ENCODE results near the gene MT1A. TPM values are rescaled to one million over a fixed set of nuclear protein-coding genes. Genes with fewer than 3 reads are reported as not detected.

Gene MT1A
- total and polyA plus RNA-seq, 2 donors = 1.2 to 285 TPM

- no peak for DNase-seq (ENCODE audit: low read depth in 6 of 9, low spot score in 9 of 9)
- no peak overlapping the region for H3K27ac ChIP-seq (ENCODE audit: low read depth in 1 of 2, low read length in 1 of 2)
- H3K4me3 ChIP-seq (ENCODE audit: low read length in 2 of 2) = no peak overlapping the region
- peaks cover 0 to 46% of the 10 kb centered on the region in 2 donors for H3K27me3 ChIP-seq (ENCODE audit: control insufficient read depth in 2 of 2, insufficient read depth in 1 of 2, low read length in 1 of 2)
- 30% methylated on average over 4 of the region's 4 CpGs for WGBS
- H3K4me1 ChIP-seq (ENCODE audit: control insufficient read depth in 2 of 2, insufficient read depth in 2 of 2, low read length in 2 of 2) = peaks cover 2 to 16% of the 10 kb centered on the region in 2 donors
- no peaks in the 10 kb centered on the region for H3K9me3 ChIP-seq (ENCODE audit: control insufficient read depth in 2 of 2, insufficient read depth in 1 of 2, low read length in 1 of 2)
- H3K36me3 ChIP-seq (ENCODE audit: control insufficient read depth in 2 of 2, insufficient read depth in 2 of 2, low read length in 1 of 2) = no peaks in the 10 kb centered on the region
Observed at GRCh38 chr16:56603589-56603988, 34.9 kb upstream of the MT1A start.

- H3K9me3 ChIP-seq (ENCODE audit: control insufficient read depth in 2 of 2, insufficient read depth in 1 of 2, low read length in 1 of 2) = no peaks in the 10 kb centered on the region
- H3K27ac ChIP-seq (ENCODE audit: low read depth in 1 of 2, low read length in 1 of 2) = no peak overlapping the region
- H3K36me3 ChIP-seq (ENCODE audit: control insufficient read depth in 2 of 2, insufficient read depth in 2 of 2, low read length in 1 of 2) = no peaks in the 10 kb centered on the region
- H3K4me1 ChIP-seq (ENCODE audit: control insufficient read depth in 2 of 2, insufficient read depth in 2 of 2, low read length in 2 of 2) = peaks cover 6 to 30% of the 10 kb centered on the region in 2 donors
- WGBS = 98% methylated on average over 4 of the region's 4 CpGs
- no peak overlapping the region for H3K4me3 ChIP-seq (ENCODE audit: low read length in 2 of 2)
- DNase-seq (ENCODE audit: low read depth in 6 of 9, low spot score in 9 of 9) = no peak
- H3K27me3 ChIP-seq (ENCODE audit: control insufficient read depth in 2 of 2, insufficient read depth in 1 of 2, low read length in 1 of 2) = peaks cover 0 to 55% of the 10 kb centered on the region in 2 donors
Observed at GRCh38 chr16:56604966-56605365, 33.5 kb upstream of the MT1A start.

GRCh38 chr16:56605475-56605874, 33.0 kb upstream of the MT1A start:
- no peak for DNase-seq (ENCODE audit: low read depth in 6 of 9, low spot score in 9 of 9)
- Histone ChIP-seq H3K9me3 (ENCODE audit: control insufficient read depth in 2 of 2, insufficient read depth in 1 of 2, low read length in 1 of 2) (no peaks in the 10 kb centered on the region), H3K36me3 (ENCODE audit: control insufficient read depth in 2 of 2, insufficient read depth in 2 of 2, low read length in 1 of 2) (no peaks in the 10 kb centered on the region), H3K27ac (ENCODE audit: low read depth in 1 of 2, low read length in 1 of 2) (no peak overlapping the region), H3K4me1 (ENCODE audit: control insufficient read depth in 2 of 2, insufficient read depth in 2 of 2, low read length in 2 of 2) (peaks cover 8 to 35% of the 10 kb centered on the region in 2 donors), H3K27me3 (ENCODE audit: control insufficient read depth in 2 of 2, insufficient read depth in 1 of 2, low read length in 1 of 2) (peaks cover 0 to 53% of the 10 kb centered on the region in 2 donors), H3K4me3 (ENCODE audit: low read length in 2 of 2) (no peak overlapping the region)
- 88% methylated on average over 1 of the region's 1 CpG for WGBS

GRCh38 chr16:56606071-56606475, 32.4 kb upstream of the MT1A start:
- no peaks in the 10 kb centered on the region for H3K36me3 ChIP-seq (ENCODE audit: control insufficient read depth in 2 of 2, insufficient read depth in 2 of 2, low read length in 1 of 2)
- DNase-seq (ENCODE audit: low read depth in 6 of 9, low spot score in 9 of 9) = no peak
- H3K4me1 ChIP-seq (ENCODE audit: control insufficient read depth in 2 of 2, insufficient read depth in 2 of 2, low read length in 2 of 2) = peaks cover 11 to 39% of the 10 kb centered on the region in 2 donors
- H3K27me3 ChIP-seq (ENCODE audit: control insufficient read depth in 2 of 2, insufficient read depth in 1 of 2, low read length in 1 of 2) = peaks cover 0 to 47% of the 10 kb centered on the region in 2 donors
- WGBS = 93% methylated on average over 3 of the region's 3 CpGs
- no peak overlapping the region for H3K4me3 ChIP-seq (ENCODE audit: low read length in 2 of 2)
- H3K27ac ChIP-seq (ENCODE audit: low read depth in 1 of 2, low read length in 1 of 2) = peak overlapping the region in 1 of 2 donors; percentile 53
- no peaks in the 10 kb centered on the region for H3K9me3 ChIP-seq (ENCODE audit: control insufficient read depth in 2 of 2, insufficient read depth in 1 of 2, low read length in 1 of 2)

GRCh38 chr16:56606476-56607108, 31.9 kb upstream of the MT1A start:
- H3K27ac ChIP-seq (ENCODE audit: low read depth in 1 of 2, low read length in 1 of 2) = peak overlapping the region; percentile 37 to 85
- no peak overlapping the region for H3K4me3 ChIP-seq (ENCODE audit: low read length in 2 of 2)
- WGBS = 92% methylated on average over 8 of the region's 8 CpGs
- peaks cover 0 to 42% of the 10 kb centered on the region in 2 donors for H3K27me3 ChIP-seq (ENCODE audit: control insufficient read depth in 2 of 2, insufficient read depth in 1 of 2, low read length in 1 of 2)
- no peaks in the 10 kb centered on the region for H3K36me3 ChIP-seq (ENCODE audit: control insufficient read depth in 2 of 2, insufficient read depth in 2 of 2, low read length in 1 of 2)
- DNase-seq (ENCODE audit: low read depth in 6 of 9, low spot score in 9 of 9) = no peak
- H3K9me3 ChIP-seq (ENCODE audit: control insufficient read depth in 2 of 2, insufficient read depth in 1 of 2, low read length in 1 of 2) = no peaks in the 10 kb centered on the region
- H3K4me1 ChIP-seq (ENCODE audit: control insufficient read depth in 2 of 2, insufficient read depth in 2 of 2, low read length in 2 of 2) = peaks cover 11 to 39% of the 10 kb centered on the region in 2 donors

GRCh38 chr16:56607109-56607618, 31.3 kb upstream of the MT1A start:
- Histone ChIP-seq H3K27ac (ENCODE audit: low read depth in 1 of 2, low read length in 1 of 2) (peak overlapping the region; percentile 37 to 85), H3K27me3 (ENCODE audit: control insufficient read depth in 2 of 2, insufficient read depth in 1 of 2, low read length in 1 of 2) (peaks cover 0 to 36% of the 10 kb centered on the region in 2 donors), H3K9me3 (ENCODE audit: control insufficient read depth in 2 of 2, insufficient read depth in 1 of 2, low read length in 1 of 2) (no peaks in the 10 kb centered on the region), H3K4me1 (ENCODE audit: control insufficient read depth in 2 of 2, insufficient read depth in 2 of 2, low read length in 2 of 2) (peaks cover 11 to 39% of the 10 kb centered on the region in 2 donors), H3K4me3 (ENCODE audit: low read length in 2 of 2) (no peak overlapping the region), H3K36me3 (ENCODE audit: control insufficient read depth in 2 of 2, insufficient read depth in 2 of 2, low read length in 1 of 2) (no peaks in the 10 kb centered on the region)
- DNase-seq (ENCODE audit: low read depth in 6 of 9, low spot score in 9 of 9) = no peak
- 84% methylated on average over 14 of the region's 14 CpGs for WGBS

- no peaks in the 10 kb centered on the region for H3K36me3 ChIP-seq (ENCODE audit: control insufficient read depth in 2 of 2, insufficient read depth in 2 of 2, low read length in 1 of 2)
- H3K27ac ChIP-seq (ENCODE audit: low read depth in 1 of 2, low read length in 1 of 2) = peak overlapping the region; percentile 34 to 82
- 74% methylated on average over 2 of the region's 2 CpGs for WGBS
- no peak for DNase-seq (ENCODE audit: low read depth in 6 of 9, low spot score in 9 of 9)
- peaks cover 0 to 34% of the 10 kb centered on the region in 2 donors for H3K27me3 ChIP-seq (ENCODE audit: control insufficient read depth in 2 of 2, insufficient read depth in 1 of 2, low read length in 1 of 2)
- no peak overlapping the region for H3K4me3 ChIP-seq (ENCODE audit: low read length in 2 of 2)
- H3K4me1 ChIP-seq (ENCODE audit: control insufficient read depth in 2 of 2, insufficient read depth in 2 of 2, low read length in 2 of 2) = peaks cover 11 to 39% of the 10 kb centered on the region in 2 donors
- no peaks in the 10 kb centered on the region for H3K9me3 ChIP-seq (ENCODE audit: control insufficient read depth in 2 of 2, insufficient read depth in 1 of 2, low read length in 1 of 2)
Observed at GRCh38 chr16:56607675-56608042, 30.8 kb upstream of the MT1A start.

GRCh38 chr16:56608043-56608875, 30.2 kb upstream of the MT1A start, which contains the start of gene MT2A:
Gene MT2A (plus strand): TSS chr16:56608584. CDS start chr16:56608656, 72 bp downstream.
- no peaks in the 10 kb centered on the region for H3K36me3 ChIP-seq (ENCODE audit: control insufficient read depth in 2 of 2, insufficient read depth in 2 of 2, low read length in 1 of 2)
- 13% methylated on average over 62 of the region's 62 CpGs for WGBS
- peak within 1 kb of the TSS; percentile 38 to 51 for H3K4me3 ChIP-seq (ENCODE audit: low read length in 2 of 2)
- peaks cover 11 to 39% of the 10 kb centered on the region in 2 donors for H3K4me1 ChIP-seq (ENCODE audit: control insufficient read depth in 2 of 2, insufficient read depth in 2 of 2, low read length in 2 of 2)
- peak within 1 kb of the TSS; percentile 67 to 82 for H3K27ac ChIP-seq (ENCODE audit: low read depth in 1 of 2, low read length in 1 of 2)
- DNase-seq (ENCODE audit: low read depth in 6 of 9, low spot score in 9 of 9) = peak in 7 of 9 donors; percentile 42 to 88 (median 66)
- H3K9me3 ChIP-seq (ENCODE audit: control insufficient read depth in 2 of 2, insufficient read depth in 1 of 2, low read length in 1 of 2) = no peaks in the 10 kb centered on the region
- peaks cover 0 to 30% of the 10 kb centered on the region in 2 donors for H3K27me3 ChIP-seq (ENCODE audit: control insufficient read depth in 2 of 2, insufficient read depth in 1 of 2, low read length in 1 of 2)
